ENCODE data around the gene SUMF1.

DNA sequence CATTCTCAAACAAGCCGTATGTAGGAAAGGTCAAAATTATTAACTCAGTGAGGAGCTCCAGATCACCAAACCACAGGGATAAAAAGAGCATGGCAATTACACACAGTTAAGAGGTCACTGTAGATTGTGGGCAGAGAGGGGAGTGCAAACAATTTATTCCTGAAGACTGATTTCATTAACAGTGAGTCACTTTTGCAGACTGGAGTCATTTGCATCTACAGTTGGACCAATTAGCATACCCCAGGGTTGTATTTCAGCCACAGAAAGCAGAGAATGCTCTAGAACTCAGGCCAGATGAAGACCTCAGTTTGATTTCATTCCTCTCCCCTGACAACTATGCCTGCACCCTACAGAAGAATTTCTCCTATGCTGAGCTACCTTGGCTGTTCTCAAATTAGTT, 123.8 kb downstream of the SUMF1 start:
- TF ChIP-seq CTCF (IDR thresholded peaks at IDR 0.05) (no peak), POLR2A (IDR thresholded peaks at IDR 0.05) (no peak)
